Measurements from ENCODE around the gene RAC2.

- TF ChIP-seq BRCA1 (IDR thresholded peaks at IDR 0.05; ENCODE audit: low read depth, low read length) (no peak), SP2 (IDR thresholded peaks at IDR 0.05; ENCODE audit: low read length) (no peak)
These were observed 30.4 kb upstream of the RAC2 start for GRCh38 chr22:37274380-37274862.
